CD8-positive, alpha-beta memory T cell (primary cell): Measurements from ENCODE around the gene APPL2. TPM values are rescaled to one million over a fixed set of nuclear protein-coding genes. Genes with fewer than 3 reads are reported as not detected.
"Not testable (repeated sequence)": the region's sequence is repeated elsewhere in the genome, so short reads cannot be mapped to it uniquely, and the experiment has no call there.

ENCODE experiments used
- CTCF ChIA-PET: fragments of 350-600 bp; sonication (Branson Sonifier 250); formaldehyde crosslinking; loops from one replicate; lab custom pipeline; 2021; ENCODE audit warnings: antibody characterized with exemption; lab: Charles Lee
- POLR2A ChIA-PET: fragments of 350-600 bp; sonication (Branson Sonifier 250); formaldehyde crosslinking; loops from one replicate; lab custom pipeline; 2021; ENCODE audit warnings: antibody characterized with exemption; lab: Charles Lee
- DNase-seq, 5 donors: peaks; one replicate each; pipeline versions ENCODE4 v3.0.0 to v3.0.0-alpha.2; 2020 to 2022; ENCODE audit warnings: mixed read lengths in 1 of 5
- H3K27ac ChIP-seq: one replicate; pipeline ENCODE4 v1.7.0; 2013; ENCODE audit warnings: low read depth, mild to moderate bottlenecking, low read length, moderate library complexity
- H3K27me3 ChIP-seq: 2 replicates; pipeline ENCODE4 v1.7.0; 2013; ENCODE audit warnings: low read length, mild to moderate bottlenecking; ENCODE audit not compliant: insufficient read depth, poor library complexity, severe bottlenecking
- H3K36me3 ChIP-seq: 2 replicates; pipeline ENCODE4 v1.7.0; 2013; ENCODE audit warnings: mild to moderate bottlenecking, low read length, moderate library complexity; ENCODE audit not compliant: insufficient read depth
- H3K4me1 ChIP-seq: 2 replicates; pipeline ENCODE4 v1.7.0; 2013; ENCODE audit warnings: mild to moderate bottlenecking, low read length, moderate library complexity; ENCODE audit not compliant: insufficient read depth
- H3K4me3 ChIP-seq: 2 replicates; pipeline ENCODE4 v1.7.0; 2013; ENCODE audit warnings: mild to moderate bottlenecking, low read length
- H3K9me3 ChIP-seq: 2 replicates; pipeline ENCODE4 v1.7.0; 2013; ENCODE audit warnings: mild to moderate bottlenecking, low read length
- H3K27ac Mint-ChIP-seq, 8 donors: one replicate each; pipeline ENCODE4 v1.8.0; 2020 to 2021; ENCODE audit warnings: mixed read lengths in 8 of 8, mild to moderate bottlenecking in 6 of 8, inconsistent platforms in 3 of 8, moderate library complexity in 3 of 8
- H3K27me3 Mint-ChIP-seq, 2 donors: one replicate each; pipeline ENCODE4 v1.8.0; 2020 to 2021; ENCODE audit warnings: mixed read lengths in 2 of 2, mild to moderate bottlenecking in 1 of 2, moderate library complexity in 1 of 2
- H3K36me3 Mint-ChIP-seq, 3 donors: one replicate each; pipeline ENCODE4 v1.8.0; 2020 to 2021; ENCODE audit warnings: mixed read lengths in 3 of 3, inconsistent platforms in 1 of 3, mild to moderate bottlenecking in 1 of 3
- H3K4me1 Mint-ChIP-seq, 3 donors: one replicate each; pipeline ENCODE4 v1.8.0; 2020 to 2021; ENCODE audit warnings: mixed read lengths in 3 of 3, inconsistent platforms in 1 of 3, mild to moderate bottlenecking in 1 of 3
- H3K4me3 Mint-ChIP-seq, 7 donors: one replicate each; pipeline ENCODE4 v1.8.0; 2020 to 2021; ENCODE audit warnings: mixed read lengths in 7 of 7, mild to moderate bottlenecking in 6 of 7, moderate library complexity in 4 of 7, inconsistent platforms in 2 of 7
- H3K9me3 Mint-ChIP-seq, 5 donors: one replicate each; pipeline ENCODE4 v1.8.0; 2020 to 2022; ENCODE audit warnings: mixed read lengths in 5 of 5, mild to moderate bottlenecking in 3 of 5, moderate library complexity in 2 of 5, inconsistent platforms in 1 of 5
- polyA plus RNA-seq: library from polyadenylated mRNA; unstranded; fragments of 300-500 nt; fragmentation: Illumina TruSeq; gene quantifications from one replicate; pipeline ENCODE4 v1.2.3, GENCODE V29; 2021
- total RNA-seq, 2 experiments: library from RNA; stranded (reverse); gene quantifications; one replicate each; pipeline ENCODE4 v1.2.3, GENCODE V29; 2021

APPL2 gene
- total and polyA plus RNA-seq, 3 experiments from 2014 or later: 14.4 to 18.6 (median 14.9) TPM

DNA sequence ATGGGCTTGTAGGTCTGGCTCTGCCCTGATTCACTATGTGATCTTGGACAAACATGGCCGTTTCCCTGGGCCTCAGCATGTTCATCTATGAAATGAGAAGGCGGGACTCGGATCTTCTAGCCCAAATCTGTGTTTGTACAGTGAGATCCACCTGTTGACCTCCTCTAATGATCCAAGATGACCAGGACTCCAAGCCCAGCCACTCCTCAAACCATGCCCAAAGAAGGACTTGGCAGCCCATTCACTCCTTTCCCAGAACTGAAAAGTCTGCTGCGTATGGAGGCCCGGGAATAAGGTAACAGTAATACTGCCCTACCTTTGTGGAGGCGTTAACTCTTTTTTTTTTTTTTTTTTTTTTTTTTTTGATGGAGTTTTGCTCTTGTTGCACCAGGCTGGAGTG, 39.9 kb downstream of the APPL2 start:
- Mint-ChIP-seq H3K27ac (peak overlapping the region in 1 of 8 donors; percentile 68), H3K4me3 (no peak overlapping the region), H3K36me3 (peaks cover 4 to 80% (median 17%) of the 10 kb centered on the region in 3 donors), H3K27me3 (no peaks in the 10 kb centered on the region), H3K9me3 (no peaks in the 10 kb centered on the region), H3K4me1 (no peaks in the 10 kb centered on the region)
- H3K9me3 ChIP-seq: no peaks in the 10 kb centered on the region
- H3K27me3 ChIP-seq: no peaks in the 10 kb centered on the region
- peaks cover 24% of the 10 kb centered on the region for H3K36me3 ChIP-seq
- H3K4me1 ChIP-seq: no peaks in the 10 kb centered on the region
- CTCF ChIA-PET: no interaction called here
- H3K27ac ChIP-seq: no peak overlapping the region
- no peak for DNase-seq
- H3K4me3 ChIP-seq: no peak overlapping the region
- POLR2A ChIA-PET: no interaction called here

GRCh38 chr12:105194947-105195346, 41.0 kb downstream of the APPL2 start:
- CTCF ChIA-PET: no interaction called here
- Mint-ChIP-seq H3K27ac (peak overlapping the region in 2 of 8 donors; percentile 25 to 60), H3K9me3 (no peaks in the 10 kb centered on the region), H3K27me3 (no peaks in the 10 kb centered on the region), H3K36me3 (peaks cover 10 to 86% (median 25%) of the 10 kb centered on the region in 3 donors), H3K4me3 (no peak overlapping the region), H3K4me1 (no peaks in the 10 kb centered on the region)
- POLR2A ChIA-PET: no interaction called here
- no peaks in the 10 kb centered on the region for H3K27me3 ChIP-seq
- H3K4me3 ChIP-seq: no peak overlapping the region
- H3K4me1 ChIP-seq: no peaks in the 10 kb centered on the region
- H3K36me3 ChIP-seq: peaks cover 30% of the 10 kb centered on the region
- H3K27ac ChIP-seq: no peak overlapping the region
- DNase-seq: no peak
- no peaks in the 10 kb centered on the region for H3K9me3 ChIP-seq

DNA sequence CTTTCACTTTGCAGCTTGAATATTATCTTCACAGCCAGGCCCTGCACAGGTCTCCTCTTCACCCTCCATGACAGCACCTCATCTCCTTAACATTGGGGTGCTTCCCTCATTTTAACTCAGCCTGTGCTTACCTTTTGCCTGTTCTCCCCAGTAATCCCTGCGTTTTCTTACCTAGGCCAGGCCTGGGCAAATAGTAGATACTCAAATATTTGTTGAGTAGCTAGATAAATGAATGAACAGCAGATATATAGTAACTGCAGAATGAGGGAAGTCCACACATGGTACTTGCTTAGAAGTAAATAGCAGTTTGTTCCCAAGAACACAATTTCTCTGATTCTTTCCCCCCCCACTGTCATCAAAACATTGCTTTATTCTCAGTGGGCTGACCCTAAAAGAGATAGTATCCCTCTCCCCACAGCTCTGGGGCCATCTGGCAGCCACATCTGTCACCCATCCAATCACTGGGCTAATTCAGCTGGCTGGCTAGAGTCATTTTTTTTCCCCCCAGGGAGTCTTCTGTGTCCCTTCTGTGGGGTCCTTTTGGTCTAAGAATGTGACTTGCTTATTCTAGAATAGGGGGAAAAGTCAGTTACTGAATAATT, 43.2 kb downstream of the APPL2 start:
- H3K27ac Mint-ChIP-seq: peak overlapping the region in 2 of 8 donors; percentile 61 to 66
- no peak overlapping the region for H3K4me3 Mint-ChIP-seq
- Histone ChIP-seq H3K27me3 (no peaks in the 10 kb centered on the region), H3K9me3 (no peaks in the 10 kb centered on the region), H3K36me3 (peaks cover 43% of the 10 kb centered on the region), H3K27ac (no peak overlapping the region), H3K4me1 (no peaks in the 10 kb centered on the region), H3K4me3 (no peak overlapping the region)
- H3K27me3 Mint-ChIP-seq: no peaks in the 10 kb centered on the region
- H3K36me3 Mint-ChIP-seq: peaks cover 16 to 89% (median 39%) of the 10 kb centered on the region in 3 donors
- POLR2A ChIA-PET: interaction anchor here (0.5 kb wide), 1 partner anchor 713 kb away, joined by 3 read pairs; no protein-coding TSS in a partner anchor
- H3K4me1 Mint-ChIP-seq: no peaks in the 10 kb centered on the region
- CTCF ChIA-PET: no interaction called here
- DNase-seq: no peak
- H3K9me3 Mint-ChIP-seq: no peaks in the 10 kb centered on the region

GRCh38 chr12:105190530-105190929, 45.4 kb downstream of the APPL2 start:
- Mint-ChIP-seq H3K9me3 (no peaks in the 10 kb centered on the region), H3K4me3 (no peak overlapping the region), H3K36me3 (peaks cover 24 to 89% (median 42%) of the 10 kb centered on the region in 3 donors), H3K4me1 (peaks cover 0 to 1% (median 0%) of the 10 kb centered on the region in 3 donors), H3K27me3 (no peaks in the 10 kb centered on the region), H3K27ac (peak overlapping the region in 3 of 8 donors; percentile 24 to 56 (median 48))
- no peak for DNase-seq
- Histone ChIP-seq H3K36me3 (peaks cover 46% of the 10 kb centered on the region), H3K4me1 (no peaks in the 10 kb centered on the region), H3K4me3 (no peak overlapping the region), H3K27me3 (no peaks in the 10 kb centered on the region), H3K9me3 (no peaks in the 10 kb centered on the region), H3K27ac (no peak overlapping the region)
- ChIA-PET POLR2A (no interaction called here), CTCF (no interaction called here)

- Mint-ChIP-seq H3K36me3 (peaks cover 30 to 92% (median 38%) of the 10 kb centered on the region in 3 donors), H3K4me3 (no peak overlapping the region), H3K9me3 (no peaks in the 10 kb centered on the region), H3K27me3 (no peaks in the 10 kb centered on the region), H3K4me1 (peaks cover 0 to 1% (median 0%) of the 10 kb centered on the region in 3 donors), H3K27ac (no peak overlapping the region)
- Histone ChIP-seq H3K4me3 (no peak overlapping the region), H3K4me1 (no peaks in the 10 kb centered on the region), H3K27ac (no peak overlapping the region), H3K9me3 (no peaks in the 10 kb centered on the region), H3K27me3 (no peaks in the 10 kb centered on the region), H3K36me3 (peaks cover 40% of the 10 kb centered on the region)
- ChIA-PET POLR2A (no interaction called here), CTCF (no interaction called here)
- DNase-seq: no peak
Measured at GRCh38 chr12:105189293-105189692, 46.7 kb downstream of the APPL2 start.

GRCh38 chr12:105183976-105184375, 52.0 kb downstream of the APPL2 start:
- POLR2A ChIA-PET, H3K4me1 ChIP-seq, H3K27me3 ChIP-seq, H3K4me3 Mint-ChIP-seq, H3K4me3 ChIP-seq, H3K9me3 ChIP-seq, H3K27me3 Mint-ChIP-seq, DNase-seq, CTCF ChIA-PET, H3K27ac ChIP-seq: not testable (repeated sequence)
- Mint-ChIP-seq H3K27ac (peak overlapping the region in 1 of 8 donors; percentile 8), H3K4me1 (peaks cover 6 to 14% (median 10%) of the 10 kb centered on the region in 3 donors), H3K36me3 (peaks cover 36 to 79% (median 68%) of the 10 kb centered on the region in 3 donors), H3K9me3 (peaks cover 2 to 13% (median 6%) of the 10 kb centered on the region in 5 donors)
- H3K36me3 ChIP-seq: peaks cover 14% of the 10 kb centered on the region

DNA sequence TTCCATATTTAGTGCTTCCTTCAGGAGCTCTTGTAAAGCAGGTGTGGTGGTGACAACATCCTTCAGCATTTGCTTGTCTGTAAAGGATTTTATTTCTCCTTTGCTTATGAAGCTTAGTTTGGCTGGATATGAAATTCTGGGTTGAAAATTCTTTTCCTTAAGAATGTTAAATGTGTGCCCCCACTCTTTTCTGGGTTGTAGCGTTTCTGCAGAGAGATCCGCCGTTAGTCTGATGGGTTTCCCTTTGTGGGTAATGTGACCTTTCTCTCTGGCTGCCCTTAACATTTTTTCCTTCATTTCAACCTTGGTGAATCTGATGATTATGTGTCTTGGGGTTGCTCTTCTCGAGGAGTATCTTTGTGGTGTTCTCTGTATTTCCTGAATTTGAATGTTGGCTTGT, 52.6 kb downstream of the APPL2 start:
- H3K4me1 Mint-ChIP-seq: peaks cover 6 to 14% (median 10%) of the 10 kb centered on the region in 3 donors
- H3K27ac ChIP-seq, H3K27me3 Mint-ChIP-seq, H3K27me3 ChIP-seq, POLR2A ChIA-PET, CTCF ChIA-PET, H3K9me3 ChIP-seq, H3K4me3 ChIP-seq, H3K4me3 Mint-ChIP-seq, DNase-seq, H3K4me1 ChIP-seq: not testable (repeated sequence)
- H3K9me3 Mint-ChIP-seq: peaks cover 2 to 13% (median 6%) of the 10 kb centered on the region in 5 donors
- H3K36me3 Mint-ChIP-seq: peaks cover 31 to 76% (median 66%) of the 10 kb centered on the region in 3 donors
- H3K36me3 ChIP-seq: peaks cover 10% of the 10 kb centered on the region
- H3K27ac Mint-ChIP-seq: peak overlapping the region in 1 of 8 donors; percentile 8

DNA sequence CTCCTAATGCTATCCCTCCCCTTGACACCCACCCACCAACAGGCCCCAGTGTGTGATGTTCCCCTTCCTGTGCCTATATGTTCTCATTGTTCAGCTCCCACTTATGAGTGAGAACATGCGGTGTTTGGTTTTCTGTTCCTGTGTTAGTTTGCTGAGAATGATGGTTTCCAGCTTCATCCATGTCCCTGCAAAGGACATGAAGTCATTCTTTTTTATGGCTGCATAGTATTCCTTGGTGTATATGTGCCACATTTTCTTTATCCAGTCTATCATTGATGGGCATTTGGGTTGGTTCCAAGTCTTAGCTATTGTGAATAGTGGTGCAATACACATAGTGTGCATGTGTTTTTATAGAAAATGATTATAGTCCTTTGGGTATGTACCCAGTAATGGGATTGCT, 56.9 kb downstream of the APPL2 start:
- H3K27ac Mint-ChIP-seq, POLR2A ChIA-PET, H3K27ac ChIP-seq, H3K27me3 Mint-ChIP-seq, H3K27me3 ChIP-seq, H3K36me3 ChIP-seq, H3K4me3 ChIP-seq, H3K4me1 ChIP-seq, H3K4me3 Mint-ChIP-seq, CTCF ChIA-PET, H3K9me3 ChIP-seq, DNase-seq: not testable (repeated sequence)
- Mint-ChIP-seq H3K36me3 (peaks cover 28 to 69% (median 46%) of the 10 kb centered on the region in 3 donors), H3K9me3 (peaks cover 2 to 13% (median 6%) of the 10 kb centered on the region in 5 donors), H3K4me1 (peaks cover 5 to 21% (median 17%) of the 10 kb centered on the region in 3 donors)
